HEK293 (cell line): ENCODE results near the gene PCDHA9.
"Not testable (repeated sequence)": the region's sequence is repeated elsewhere in the genome, so short reads cannot be mapped to it uniquely, and the experiment has no call there.

Experiments
- WT1 ChIP-seq: fragments of 450-650 bp; formaldehyde crosslinking; IDR thresholded peaks from 2 replicates; pipeline ENCODE4 v1.5.1; 2016; ENCODE audit warnings: missing biosample characterization, missing genetic modification characterization
- ZNF112 ChIP-seq: fragments of 450-650 bp; formaldehyde crosslinking; IDR thresholded peaks from 2 replicates; pipeline ENCODE4 v1.5.0; 2017; ENCODE audit warnings: missing biosample characterization, missing genetic modification characterization
- ZNF121 ChIP-seq: fragments of 450-650 bp; formaldehyde crosslinking; IDR thresholded peaks from 2 replicates; pipeline ENCODE4 v1.5.1; 2016; ENCODE audit warnings: missing biosample characterization, missing genetic modification characterization
- ZNF623 ChIP-seq: fragments of 450-650 bp; formaldehyde crosslinking; IDR thresholded peaks from 2 replicates; pipeline ENCODE4 v1.5.1; 2016; ENCODE audit warnings: missing biosample characterization, missing genetic modification characterization
- TF ChIP-seq, protein P1 (sequence below): fragments of 450-650 bp; formaldehyde crosslinking; IDR thresholded peaks from 2 replicates; pipeline ENCODE4 v1.5.1; 2016; ENCODE audit warnings: missing biosample characterization, missing genetic modification characterization
- TF ChIP-seq, protein P2 (sequence below): fragments of 450-650 bp; formaldehyde crosslinking; IDR thresholded peaks from 2 replicates; pipeline ENCODE4 v1.5.1; 2016; ENCODE audit warnings: missing biosample characterization, missing genetic modification characterization

DNA sequence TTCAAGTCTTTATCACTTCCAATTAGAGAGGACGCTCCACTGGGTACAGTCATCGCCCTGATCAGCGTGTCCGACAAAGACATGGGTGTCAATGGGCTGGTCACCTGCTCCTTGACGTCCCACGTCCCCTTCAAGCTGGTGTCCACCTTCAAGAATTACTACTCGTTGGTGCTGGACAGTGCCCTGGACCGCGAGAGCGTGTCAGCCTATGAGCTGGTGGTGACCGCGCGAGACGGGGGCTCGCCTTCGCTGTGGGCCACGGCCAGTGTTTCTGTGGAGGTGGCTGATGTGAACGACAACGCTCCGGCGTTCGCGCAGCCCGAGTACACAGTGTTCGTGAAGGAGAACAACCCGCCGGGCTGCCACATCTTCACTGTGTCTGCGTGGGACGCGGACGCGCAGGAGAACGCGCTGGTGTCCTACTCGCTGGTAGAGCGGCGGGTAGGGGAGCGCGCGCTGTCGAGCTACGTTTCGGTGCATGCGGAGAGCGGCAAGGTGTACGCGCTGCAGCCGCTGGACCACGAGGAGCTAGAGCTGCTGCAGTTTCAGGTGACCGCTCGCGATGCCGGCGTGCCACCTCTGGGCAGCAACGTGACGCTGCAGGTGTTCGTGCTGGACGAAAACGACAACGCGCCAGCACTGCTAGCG lies 39.8 kb upstream of the PCDHA9 start:
- TF ChIP-seq, protein P1, sequence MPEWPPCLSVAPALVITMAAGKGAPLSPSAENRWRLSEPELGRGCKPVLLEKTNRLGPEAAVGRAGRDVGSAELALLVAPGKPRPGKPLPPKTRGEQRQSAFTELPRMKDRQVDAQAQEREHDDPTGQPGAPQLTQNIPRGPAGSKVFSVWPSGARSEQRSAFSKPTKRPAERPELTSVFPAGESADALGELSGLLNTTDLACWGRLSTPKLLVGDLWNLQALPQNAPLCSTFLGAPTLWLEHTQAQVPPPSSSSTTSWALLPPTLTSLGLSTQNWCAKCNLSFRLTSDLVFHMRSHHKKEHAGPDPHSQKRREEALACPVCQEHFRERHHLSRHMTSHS (tag by site-specific recombination) = not testable (repeated sequence)
- TF ChIP-seq, protein P2, sequence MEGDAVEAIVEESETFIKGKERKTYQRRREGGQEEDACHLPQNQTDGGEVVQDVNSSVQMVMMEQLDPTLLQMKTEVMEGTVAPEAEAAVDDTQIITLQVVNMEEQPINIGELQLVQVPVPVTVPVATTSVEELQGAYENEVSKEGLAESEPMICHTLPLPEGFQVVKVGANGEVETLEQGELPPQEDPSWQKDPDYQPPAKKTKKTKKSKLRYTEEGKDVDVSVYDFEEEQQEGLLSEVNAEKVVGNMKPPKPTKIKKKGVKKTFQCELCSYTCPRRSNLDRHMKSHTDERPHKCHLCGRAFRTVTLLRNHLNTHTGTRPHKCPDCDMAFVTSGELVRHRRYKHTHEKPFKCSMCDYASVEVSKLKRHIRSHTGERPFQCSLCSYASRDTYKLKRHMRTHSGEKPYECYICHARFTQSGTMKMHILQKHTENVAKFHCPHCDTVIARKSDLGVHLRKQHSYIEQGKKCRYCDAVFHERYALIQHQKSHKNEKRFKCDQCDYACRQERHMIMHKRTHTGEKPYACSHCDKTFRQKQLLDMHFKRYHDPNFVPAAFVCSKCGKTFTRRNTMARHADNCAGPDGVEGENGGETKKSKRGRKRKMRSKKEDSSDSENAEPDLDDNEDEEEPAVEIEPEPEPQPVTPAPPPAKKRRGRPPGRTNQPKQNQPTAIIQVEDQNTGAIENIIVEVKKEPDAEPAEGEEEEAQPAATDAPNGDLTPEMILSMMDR (tag by site-specific recombination) = not testable (repeated sequence)
- TF ChIP-seq ZNF623 (tag by site-specific recombination); ZNF121 (tag by site-specific recombination); ZNF112 (tag by site-specific recombination); WT1: not testable (repeated sequence)
